ENCODE measurements around the gene LSM2. TPM values are rescaled to one million over a fixed set of nuclear protein-coding genes. Genes with fewer than 3 reads are reported as not detected.

LSM2 gene
- total and polyA plus RNA-seq, 9 of the 15 experiments (the other 6 are each of a cell fraction or from before 2014, with no cell fraction given), result 154 to 407 (median 223) TPM

GRCh38 chr6:31782126-31782855 lies 24.5 kb downstream of the LSM2 start:
- H3K27ac ChIP-seq (ENCODE audit: extremely low read depth, low read depth, low read length), result no peak overlapping the region
- no peak overlapping the region for H3K4me2 ChIP-seq (ENCODE audit: insufficient read depth, low read length)
- CTCF ChIA-PET (ENCODE audit: low intra/inter-chr PET ratio), result no interaction called here
- TSS peak; percentile 35 for BruUV-seq (replicated peaks)
- H3K9me3 ChIP-seq (replicated peaks; ENCODE audit: control insufficient read depth, insufficient read depth, low read depth, low read length), result no peaks in the 10 kb centered on the region
- no peaks in the 10 kb centered on the region for H4K20me1 ChIP-seq (replicated peaks; ENCODE audit: control insufficient read depth, insufficient read depth, low read length)
- ATAC-seq (no peak), FAIRE-seq (no peak), DNase-seq (ENCODE audit: extremely low read depth in 1 of 4, low spot score in 3 of 4) (no peak)
- in situ Hi-C loops (cut with MboI), result no loop called here
- intact Hi-C loops (cut with micrococcal nuclease), result no loop called here
- no peak overlapping the region for H3K4me3 ChIP-seq
- peaks cover 12 to 50% of the 10 kb centered on the region in 2 experiments for H3K4me1 ChIP-seq (replicated peaks in 1 of 2; ENCODE audit: control insufficient read depth in 2 of 2, insufficient read depth in 2 of 2, low read length in 2 of 2)
- H3K79me2 ChIP-seq (ENCODE audit: control insufficient read depth, insufficient read depth, low read length), result no peaks in the 10 kb centered on the region
- POLR2A ChIA-PET, result interaction anchor here (0.9 to 5.5 kb wide), 3 partner anchors 8 to 48 kb away, joined by 3 to 47 read pairs (median 3); no protein-coding TSS in a partner anchor
- H2AFZ ChIP-seq (ENCODE audit: low read depth, low read length), result no peak overlapping the region
- H3K9me1 ChIP-seq (ENCODE audit: control insufficient read depth, insufficient read depth, low read length), result no peaks in the 10 kb centered on the region
- H3K36me3 ChIP-seq (ENCODE audit: control insufficient read depth, insufficient read depth, low read length), result peaks cover 98% of the 10 kb centered on the region; the same call in 2 of the 3 replicates
- H3K27me3 ChIP-seq (ENCODE audit: control insufficient read depth in 2 of 2, insufficient read depth in 2 of 2, low read length in 2 of 2), result no peaks in the 10 kb centered on the region
- WGBS (ENCODE audit: insufficient coverage, low coverage, missing lambda C conversion rate), result 94% methylated on average over 32 of the region's 32 CpGs
- H3K9ac ChIP-seq (ENCODE audit: insufficient read depth in 1 of 2, low read depth in 2 of 2, low read length in 2 of 2), result peak overlapping the region in 1 of 2 experiments; percentile 40; a peak in 1 of 4 replicates
- TF ChIP-seq ZC3H4 (CRISPR knock-in tag; IDR thresholded peaks at IDR 0.05; ENCODE audit: borderline replicate concordance), result peak; percentile 74; the same call in 1 of the 2 replicates
- TF ChIP-seq ZNF347 (CRISPR knock-in tag; IDR thresholded peaks at IDR 0.05; ENCODE audit: low read depth), result no peak
- no peak for TF ChIP-seq DPF2 (IDR thresholded peaks at IDR 0.05)
- TF ChIP-seq ZBTB1 (CRISPR knock-in tag; IDR thresholded peaks at IDR 0.05; ENCODE audit: borderline replicate concordance, low read depth), result no peak
- TF ChIP-seq ZFP30 (CRISPR knock-in tag; IDR thresholded peaks at IDR 0.05; ENCODE audit: borderline replicate concordance), result no peak
- TF ChIP-seq PHB2 (IDR thresholded peaks at IDR 0.05; ENCODE audit: low read depth), result no peak
- no peak for TF ChIP-seq ZFP36 (IDR thresholded peaks at IDR 0.05; ENCODE audit: low read depth, low read length, partially characterized antibody)
- no peak for TF ChIP-seq CEBPG (CRISPR knock-in tag; IDR thresholded peaks at IDR 0.05)
- no peak for TF ChIP-seq CEBPG (tag; conservative IDR thresholded peaks at IDR 0.05 in 1 of 2, IDR thresholded peaks at IDR 0.05 in 1 of 2)
- no peak for TF ChIP-seq TBP (optimal IDR thresholded peaks at IDR 0.05; ENCODE audit: low read depth, low read length)
- TF ChIP-seq ZKSCAN3 (CRISPR knock-in tag; IDR thresholded peaks at IDR 0.05), result no peak
- no peak for TF ChIP-seq SRF (CRISPR knock-in tag; IDR thresholded peaks at IDR 0.05)
- no peak for TF ChIP-seq ZBTB40 (IDR thresholded peaks at IDR 0.05)
- TF ChIP-seq ZBTB40 (CRISPR knock-in tag; IDR thresholded peaks at IDR 0.05), result 0 out of 2 replicates have a peak, but pooled peaks have one; percentile 1
